Activated CD8-positive, alpha-beta memory T cell treated with anti-CD3 and anti-CD28 coated beads for 4 hours (primary cell): ENCODE results near the gene SULT4A1.

ENCODE experiments used
- DNase-seq, 2 donors: peaks; one replicate each; pipeline ENCODE4 v3.0.0-alpha.2; 2020; ENCODE audit warnings: low read depth in 2 of 2

The SULT4A1 gene

GRCh38 chr22:43812149-43812842 lies 50.0 kb downstream of the SULT4A1 start, which contains the start of gene EFCAB6:
EFCAB6 (minus strand) TSS chr22:43812305; CDS start chr22:43782318, 29,987 bp downstream.
- peak; percentile 82 for DNase-seq

- no peak for DNase-seq
These were observed 50.5 kb downstream of the SULT4A1 start for GRCh38 chr22:43811777-43812148.

DNA sequence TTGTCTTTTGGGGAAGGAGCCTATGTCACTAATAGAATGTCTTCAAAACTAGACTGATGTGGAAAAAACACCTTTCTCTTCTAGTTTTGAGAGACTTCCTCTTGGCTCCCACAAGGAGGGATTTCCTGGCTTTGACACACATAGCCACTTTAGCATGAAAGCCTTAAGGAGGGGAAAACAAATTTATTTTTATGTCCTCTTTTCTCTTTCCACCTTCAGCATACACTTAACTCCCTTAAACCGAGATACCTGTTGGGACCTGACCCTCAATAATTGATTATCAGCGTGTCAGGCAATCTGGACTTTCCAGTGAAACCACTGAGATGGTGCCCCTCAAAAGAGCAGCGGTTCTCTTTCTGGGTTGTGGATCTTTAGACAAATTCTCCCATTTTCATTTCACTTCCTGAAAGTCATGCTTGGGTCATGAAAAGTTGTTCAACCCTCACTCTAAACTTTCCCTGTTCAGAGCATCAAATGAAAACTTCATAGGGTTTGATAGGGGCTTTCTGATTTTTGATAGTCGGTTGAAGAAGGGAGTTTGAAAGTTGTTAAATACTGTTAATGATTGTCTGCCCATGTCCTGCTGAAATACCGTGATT lies 59.3 kb downstream of the SULT4A1 start:
- no peak for DNase-seq

- no peak for DNase-seq
These were observed 61.3 kb downstream of the SULT4A1 start for GRCh38 chr22:43800970-43801369.

DNA sequence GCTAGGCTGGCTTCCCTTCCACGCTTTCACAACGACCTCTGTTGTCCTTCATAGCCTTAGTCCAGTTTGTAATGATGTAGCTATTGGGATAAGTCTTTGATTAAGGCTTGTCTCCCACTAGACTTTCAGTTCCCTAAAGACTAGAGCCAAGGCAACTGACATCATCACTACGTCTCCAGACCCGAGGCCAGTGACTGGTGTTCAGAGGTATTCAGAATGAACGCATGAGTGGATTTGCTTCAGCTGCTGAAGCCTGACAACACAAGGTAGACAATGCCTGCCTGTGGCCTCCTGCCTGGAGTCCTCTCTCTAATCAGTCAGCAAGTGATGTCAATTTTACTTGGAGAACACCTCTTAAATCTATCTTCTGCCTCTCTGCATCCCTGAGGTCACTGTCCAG lies 63.8 kb downstream of the SULT4A1 start:
- no peak for DNase-seq

DNA sequence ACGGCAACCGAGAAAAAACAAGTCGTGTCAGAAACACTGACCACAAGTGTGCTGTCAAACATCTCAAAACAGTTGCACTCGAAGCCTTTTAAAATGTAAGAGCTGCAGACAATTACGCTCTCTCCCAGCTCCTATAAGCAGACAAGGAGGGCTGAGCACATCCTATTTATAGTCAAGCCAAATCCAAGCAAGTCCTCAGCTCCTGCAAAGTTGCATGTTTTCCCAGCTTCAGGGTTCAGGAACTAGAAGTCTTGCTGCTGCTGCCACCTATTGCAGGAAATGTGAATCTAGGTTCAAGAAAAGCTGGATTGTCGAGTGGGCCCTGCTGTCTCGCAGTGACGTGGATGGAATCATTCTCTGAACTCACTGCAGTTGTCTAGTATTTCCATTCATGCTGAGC lies 65.7 kb downstream of the SULT4A1 start:
- no peak for DNase-seq

GRCh38 chr22:43795320-43795719 lies 67.0 kb downstream of the SULT4A1 start:
- DNase-seq: no peak

- DNase-seq: no peak
These were observed 69.4 kb downstream of the SULT4A1 start for GRCh38 chr22:43792905-43793304.

DNA sequence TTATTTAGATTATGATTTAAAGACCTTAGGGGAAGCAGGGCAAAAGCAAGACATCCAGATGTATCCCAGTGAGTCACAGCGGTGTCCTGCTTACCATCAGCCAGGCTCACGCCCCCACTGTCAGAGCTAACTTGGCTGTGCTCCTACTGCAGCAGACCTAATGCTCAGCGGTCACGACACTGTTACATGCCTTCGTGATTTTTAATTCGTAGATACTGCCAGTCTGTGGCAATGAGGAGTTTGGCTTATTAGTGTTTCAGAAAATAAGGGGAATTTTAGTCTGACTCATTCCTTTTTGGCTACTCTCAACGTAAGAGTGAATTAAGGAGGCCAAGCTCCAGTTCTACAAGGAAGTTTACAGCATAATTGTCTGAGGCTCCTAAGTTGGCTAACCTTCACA lies 72.9 kb downstream of the SULT4A1 start:
- DNase-seq: no peak

- no peak for DNase-seq
These were observed 78.5 kb downstream of the SULT4A1 start for GRCh38 chr22:43783777-43784176.

DNA sequence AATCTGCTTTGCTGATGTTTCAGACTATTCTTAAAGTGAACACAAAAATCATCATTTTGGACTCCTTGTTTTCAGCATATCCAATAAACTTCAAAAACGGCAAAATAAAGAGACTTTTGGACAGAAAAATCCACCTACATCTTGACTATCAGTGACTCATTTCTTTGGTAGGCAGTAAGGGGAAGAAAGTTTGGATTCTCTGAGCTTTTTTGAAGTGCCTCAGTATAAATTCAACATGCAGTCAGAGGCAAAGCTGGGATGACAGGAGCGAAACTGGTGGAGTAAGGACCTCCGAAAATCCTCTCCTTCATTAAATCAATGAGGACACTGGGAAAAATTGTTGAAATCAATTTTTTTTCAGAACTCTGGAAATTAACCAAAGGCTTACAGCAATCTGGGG lies 79.9 kb downstream of the SULT4A1 start:
- no peak for DNase-seq

DNA sequence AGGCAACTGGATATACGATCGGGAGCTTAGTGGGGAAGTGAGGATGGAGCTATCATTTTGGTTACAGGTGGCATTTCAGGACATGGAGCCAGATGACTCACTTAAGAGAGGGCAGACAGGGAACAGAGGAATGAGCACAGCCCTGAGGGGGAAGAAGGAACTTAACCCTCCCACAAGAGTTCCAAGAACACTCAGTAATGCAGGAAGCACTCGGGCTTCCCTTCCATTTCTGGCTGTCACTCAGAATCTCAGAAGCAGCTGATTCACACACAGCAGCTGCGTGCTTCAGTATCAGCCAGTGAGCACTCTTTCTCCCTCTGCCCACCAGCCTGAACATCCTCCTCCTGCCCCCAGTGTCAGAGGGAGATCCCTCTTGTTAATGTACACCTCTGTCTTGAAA lies 85.0 kb downstream of the SULT4A1 start:
- DNase-seq: no peak

GRCh38 chr22:43776081-43776670 lies 86.1 kb downstream of the SULT4A1 start:
- DNase-seq: no peak
